ENCODE data around the gene CENPP. TPM values are rescaled to one million over a fixed set of nuclear protein-coding genes. Genes with fewer than 3 reads are reported as not detected.

The CENPP gene
- total RNA-seq, 2 experiments from 2014 or later: 22.8 to 38.3 TPM

GRCh38 chr9:92633614-92634278 lies 308.0 kb downstream of the CENPP start:
- DNase-seq: peak; percentile 12
- peaks cover 13% of the 10 kb centered on the region for H3K4me1 Mint-ChIP-seq
- no peak overlapping the region for H3K4me3 Mint-ChIP-seq
- H3K36me3 Mint-ChIP-seq: peaks cover 34% of the 10 kb centered on the region
- ATAC-seq: no peak
- CTCF ChIA-PET: interaction anchor here (0.8 to 7.2 kb wide), 10 partner anchors 9 to 499 kb away, joined by 3 to 58 read pairs (median 4); partner anchors contain the start of gene IPPK
- no peaks in the 10 kb centered on the region for H3K9me3 Mint-ChIP-seq (ENCODE audit: low read depth)
- no peak overlapping the region for H3K27ac Mint-ChIP-seq
- no peaks in the 10 kb centered on the region for H3K27me3 Mint-ChIP-seq

- H3K4me1 Mint-ChIP-seq: peaks cover 13% of the 10 kb centered on the region
- CTCF ChIA-PET: interaction anchor here (0.8 to 7.2 kb wide), 11 partner anchors 8 to 500 kb away, joined by 3 to 58 read pairs (median 3); no protein-coding TSS in a partner anchor
- no peaks in the 10 kb centered on the region for H3K9me3 Mint-ChIP-seq (ENCODE audit: low read depth)
- ATAC-seq: peak; percentile 73
- DNase-seq: peak; percentile 81
- no peak overlapping the region for H3K4me3 Mint-ChIP-seq
- H3K36me3 Mint-ChIP-seq: peaks cover 30% of the 10 kb centered on the region
- H3K27ac Mint-ChIP-seq: no peak overlapping the region
- no peaks in the 10 kb centered on the region for H3K27me3 Mint-ChIP-seq
Measured at GRCh38 chr9:92634712-92635605, 309.2 kb downstream of the CENPP start.

- CTCF ChIA-PET: interaction anchor here (0.5 to 7.2 kb wide), 3 partner anchors 9 to 496 kb away, joined by 3 to 58 read pairs (median 3); no protein-coding TSS in a partner anchor
- H3K27ac Mint-ChIP-seq: no peak overlapping the region
- ATAC-seq: no peak
- peaks cover 11% of the 10 kb centered on the region for H3K4me1 Mint-ChIP-seq
- peaks cover 29% of the 10 kb centered on the region for H3K36me3 Mint-ChIP-seq
- H3K4me3 Mint-ChIP-seq: no peak overlapping the region
- no peaks in the 10 kb centered on the region for H3K9me3 Mint-ChIP-seq (ENCODE audit: low read depth)
- DNase-seq: peak; percentile 37
- H3K27me3 Mint-ChIP-seq: no peaks in the 10 kb centered on the region
Measured at GRCh38 chr9:92635760-92636159, 310.0 kb downstream of the CENPP start.

- H3K27me3 Mint-ChIP-seq: no peaks in the 10 kb centered on the region
- no peak overlapping the region for H3K27ac Mint-ChIP-seq
- CTCF ChIA-PET: interaction anchor here (7.2 kb wide), 1 partner anchor 497 kb away, joined by 58 read pairs; no protein-coding TSS in a partner anchor
- DNase-seq: peak; percentile 31
- H3K9me3 Mint-ChIP-seq (ENCODE audit: low read depth): no peaks in the 10 kb centered on the region
- ATAC-seq: no peak
- H3K4me1 Mint-ChIP-seq: peaks cover 9% of the 10 kb centered on the region
- no peak overlapping the region for H3K4me3 Mint-ChIP-seq
- peaks cover 28% of the 10 kb centered on the region for H3K36me3 Mint-ChIP-seq
Measured at GRCh38 chr9:92636627-92637026, 310.9 kb downstream of the CENPP start.

- Mint-ChIP-seq H3K36me3 (peaks cover 24% of the 10 kb centered on the region), H3K4me3 (no peak overlapping the region), H3K4me1 (peaks cover 3% of the 10 kb centered on the region), H3K9me3 (ENCODE audit: low read depth) (no peaks in the 10 kb centered on the region), H3K27ac (no peak overlapping the region), H3K27me3 (no peaks in the 10 kb centered on the region)
- CTCF ChIA-PET: no interaction called here
- ATAC-seq (no peak), DNase-seq (peak; percentile 35)
Measured at GRCh38 chr9:92637326-92637725, 311.6 kb downstream of the CENPP start.

GRCh38 chr9:92637886-92638620 lies 312.3 kb downstream of the CENPP start:
- H3K9me3 Mint-ChIP-seq (ENCODE audit: low read depth): no peaks in the 10 kb centered on the region
- ATAC-seq (no peak), DNase-seq (peak; percentile 35)
- no peak overlapping the region for H3K27ac Mint-ChIP-seq
- H3K36me3 Mint-ChIP-seq: peaks cover 22% of the 10 kb centered on the region
- no peak overlapping the region for H3K4me3 Mint-ChIP-seq
- no peaks in the 10 kb centered on the region for H3K4me1 Mint-ChIP-seq
- CTCF ChIA-PET: interaction anchor here (1.0 kb wide), 1 partner anchor 498 kb away, joined by 7 read pairs; no protein-coding TSS in a partner anchor
- H3K27me3 Mint-ChIP-seq: no peaks in the 10 kb centered on the region

GRCh38 chr9:92638621-92639101 lies 312.9 kb downstream of the CENPP start:
- H3K27me3 Mint-ChIP-seq: no peaks in the 10 kb centered on the region
- H3K9me3 Mint-ChIP-seq (ENCODE audit: low read depth): no peaks in the 10 kb centered on the region
- peaks cover 22% of the 10 kb centered on the region for H3K36me3 Mint-ChIP-seq
- DNase-seq: peak; percentile 35
- no peak overlapping the region for H3K27ac Mint-ChIP-seq
- H3K4me1 Mint-ChIP-seq: no peaks in the 10 kb centered on the region
- no peak overlapping the region for H3K4me3 Mint-ChIP-seq
- CTCF ChIA-PET: interaction anchor here (1.0 kb wide), 1 partner anchor 499 kb away, joined by 7 read pairs; no protein-coding TSS in a partner anchor
- ATAC-seq: no peak

- no peak overlapping the region for H3K4me3 Mint-ChIP-seq
- H3K27ac Mint-ChIP-seq: no peak overlapping the region
- DNase-seq (peak; percentile 30), ATAC-seq (no peak)
- H3K36me3 Mint-ChIP-seq: peaks cover 24% of the 10 kb centered on the region
- H3K27me3 Mint-ChIP-seq: no peaks in the 10 kb centered on the region
- CTCF ChIA-PET: no interaction called here
- no peaks in the 10 kb centered on the region for H3K9me3 Mint-ChIP-seq (ENCODE audit: low read depth)
- no peaks in the 10 kb centered on the region for H3K4me1 Mint-ChIP-seq
Measured at GRCh38 chr9:92639124-92639523, 313.4 kb downstream of the CENPP start.

GRCh38 chr9:92639791-92640271 lies 314.1 kb downstream of the CENPP start:
- CTCF ChIA-PET: no interaction called here
- Mint-ChIP-seq H3K27ac (no peak overlapping the region), H3K4me3 (no peak overlapping the region), H3K9me3 (ENCODE audit: low read depth) (no peaks in the 10 kb centered on the region), H3K27me3 (no peaks in the 10 kb centered on the region), H3K4me1 (no peaks in the 10 kb centered on the region), H3K36me3 (peaks cover 25% of the 10 kb centered on the region)
- DNase-seq (peak; percentile 36), ATAC-seq (no peak)

GRCh38 chr9:92640398-92641091 lies 314.8 kb downstream of the CENPP start:
- DNase-seq (peak; percentile 28), ATAC-seq (no peak)
- Mint-ChIP-seq H3K4me1 (no peaks in the 10 kb centered on the region), H3K4me3 (no peak overlapping the region), H3K36me3 (peaks cover 32% of the 10 kb centered on the region), H3K27me3 (no peaks in the 10 kb centered on the region), H3K9me3 (ENCODE audit: low read depth) (no peaks in the 10 kb centered on the region), H3K27ac (no peak overlapping the region)
- CTCF ChIA-PET: no interaction called here

GRCh38 chr9:92641092-92641809 lies 315.5 kb downstream of the CENPP start:
- Mint-ChIP-seq H3K36me3 (peaks cover 37% of the 10 kb centered on the region), H3K27ac (no peak overlapping the region), H3K27me3 (no peaks in the 10 kb centered on the region)

GRCh38 chr9:92642041-92642451 lies 316.3 kb downstream of the CENPP start:
- H3K4me1 Mint-ChIP-seq: peaks cover 3% of the 10 kb centered on the region
- peak; percentile 31 for DNase-seq
- no peak overlapping the region for H3K4me3 Mint-ChIP-seq
- CTCF ChIA-PET: no interaction called here
- H3K27me3 Mint-ChIP-seq: no peaks in the 10 kb centered on the region
- no peak overlapping the region for H3K27ac Mint-ChIP-seq
- H3K9me3 Mint-ChIP-seq (ENCODE audit: low read depth): no peaks in the 10 kb centered on the region
- H3K36me3 Mint-ChIP-seq: peaks cover 42% of the 10 kb centered on the region
- ATAC-seq: no peak

More at GRCh38 chr9:92641092-92641809, 315.5 kb downstream of the CENPP start:
- Mint-ChIP-seq H3K4me1 (no peaks in the 10 kb centered on the region), H3K4me3 (no peak overlapping the region), H3K9me3 (ENCODE audit: low read depth) (no peaks in the 10 kb centered on the region)
- CTCF ChIA-PET: no interaction called here
- no peak for ATAC-seq
- DNase-seq: peak; percentile 26
